Breast epithelium (tissue), 3 donors: ENCODE measurements around the gene SCAF8.

Experiments
- POLR2A ChIP-seq: fragments of 450-650 bp; IDR thresholded peaks from one replicate; pipeline ENCODE4 v1.6.1; 2016; ENCODE audit warnings: antibody characterized with exemption, mild to moderate bottlenecking, moderate library complexity
- POLR2AphosphoS5 ChIP-seq, 3 donors: sonication (generic); formaldehyde crosslinking; IDR thresholded peaks; one replicate each; pipeline ENCODE4 v1.6.1; 2017; ENCODE audit warnings: antibody characterized with exemption in 3 of 3
- TF ChIP-seq, protein P1 (sequence below), 3 donors: fragments of 450-650 bp; IDR thresholded peaks; one replicate each; pipeline ENCODE4 v1.5.1; 2016 to 2017; ENCODE audit warnings: antibody characterized with exemption in 3 of 3, mild to moderate bottlenecking in 3 of 3, moderate library complexity in 3 of 3

DNA sequence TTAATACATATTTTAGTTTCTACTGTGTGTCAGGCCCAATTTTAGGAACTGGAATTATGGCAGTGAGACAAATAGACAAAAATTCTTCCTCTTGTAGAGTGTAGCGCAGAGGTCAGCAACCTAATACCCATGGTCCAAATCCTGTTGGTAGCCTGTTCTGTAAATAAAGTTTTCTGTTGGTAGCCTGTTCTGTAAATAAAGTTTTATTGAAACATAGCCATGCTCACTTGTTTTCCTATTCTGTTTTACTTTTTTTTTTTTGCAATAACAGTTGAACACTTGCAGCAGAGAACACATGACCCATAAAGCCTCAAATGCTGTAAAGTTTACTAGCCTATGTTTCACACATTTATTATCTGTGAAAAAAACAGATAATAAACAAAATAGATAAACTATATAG is 87.9 kb downstream of the SCAF8 start:
- TF ChIP-seq, protein P1, sequence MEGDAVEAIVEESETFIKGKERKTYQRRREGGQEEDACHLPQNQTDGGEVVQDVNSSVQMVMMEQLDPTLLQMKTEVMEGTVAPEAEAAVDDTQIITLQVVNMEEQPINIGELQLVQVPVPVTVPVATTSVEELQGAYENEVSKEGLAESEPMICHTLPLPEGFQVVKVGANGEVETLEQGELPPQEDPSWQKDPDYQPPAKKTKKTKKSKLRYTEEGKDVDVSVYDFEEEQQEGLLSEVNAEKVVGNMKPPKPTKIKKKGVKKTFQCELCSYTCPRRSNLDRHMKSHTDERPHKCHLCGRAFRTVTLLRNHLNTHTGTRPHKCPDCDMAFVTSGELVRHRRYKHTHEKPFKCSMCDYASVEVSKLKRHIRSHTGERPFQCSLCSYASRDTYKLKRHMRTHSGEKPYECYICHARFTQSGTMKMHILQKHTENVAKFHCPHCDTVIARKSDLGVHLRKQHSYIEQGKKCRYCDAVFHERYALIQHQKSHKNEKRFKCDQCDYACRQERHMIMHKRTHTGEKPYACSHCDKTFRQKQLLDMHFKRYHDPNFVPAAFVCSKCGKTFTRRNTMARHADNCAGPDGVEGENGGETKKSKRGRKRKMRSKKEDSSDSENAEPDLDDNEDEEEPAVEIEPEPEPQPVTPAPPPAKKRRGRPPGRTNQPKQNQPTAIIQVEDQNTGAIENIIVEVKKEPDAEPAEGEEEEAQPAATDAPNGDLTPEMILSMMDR (IDR thresholded peaks at IDR 0.05), result no peak
- TF ChIP-seq POLR2AphosphoS5 (IDR thresholded peaks at IDR 0.05) (no peak), POLR2A (no peak)
